ENCODE results near the gene MYO10. TPM values are rescaled to one million over a fixed set of nuclear protein-coding genes. Genes with fewer than 3 reads are reported as not detected.

MYO10 gene
- total and polyA plus RNA-seq, 2 donors (not counting 3 experiments of a cell fraction or from before 2014, with no cell fraction given), result 36.0 to 148 TPM

DNA sequence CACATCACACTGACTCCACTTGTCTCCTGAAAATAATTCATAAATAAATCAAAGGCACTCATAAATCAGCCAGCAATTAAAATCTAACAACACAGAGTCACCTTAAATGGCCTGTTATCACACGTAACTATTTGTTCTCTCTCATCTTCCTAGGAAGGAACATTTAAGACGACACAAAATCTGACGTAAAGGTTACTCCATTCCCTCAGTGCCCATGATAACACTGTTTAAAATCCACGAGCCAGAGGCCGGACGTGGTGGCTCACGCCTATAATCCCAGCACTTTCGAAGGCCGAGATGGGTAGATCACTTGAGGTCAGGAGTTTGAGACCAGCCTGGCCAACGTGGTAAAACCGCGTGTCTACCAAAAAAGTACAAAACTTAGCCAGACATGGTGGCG lies 56.4 kb downstream of the MYO10 start:
- TF ChIP-seq FOS (IDR thresholded peaks at IDR 0.05; ENCODE audit: borderline replicate concordance, insufficient read depth, low read length) (no peak), JUN (IDR thresholded peaks at IDR 0.05; ENCODE audit: borderline replicate concordance, insufficient read depth, insufficient read length, low read depth) (no peak), EZH2 (IDR thresholded peaks at IDR 0.05; ENCODE audit: borderline replicate concordance, low read depth, low read length, severe bottlenecking) (no peak), POLR2A (IDR thresholded peaks at IDR 0.05; ENCODE audit: low read depth, low read length) (no peak), GATA2 (IDR thresholded peaks at IDR 0.05; ENCODE audit: insufficient read depth, insufficient read length, low read depth, low read length) (no peak), MYC (IDR thresholded peaks at IDR 0.05; ENCODE audit: low read depth, low read length) (no peak), POLR2AphosphoS5 (IDR thresholded peaks at IDR 0.05; ENCODE audit: insufficient read depth, low read depth, low read length) (no peak)
- TF ChIP-seq, protein P1, sequence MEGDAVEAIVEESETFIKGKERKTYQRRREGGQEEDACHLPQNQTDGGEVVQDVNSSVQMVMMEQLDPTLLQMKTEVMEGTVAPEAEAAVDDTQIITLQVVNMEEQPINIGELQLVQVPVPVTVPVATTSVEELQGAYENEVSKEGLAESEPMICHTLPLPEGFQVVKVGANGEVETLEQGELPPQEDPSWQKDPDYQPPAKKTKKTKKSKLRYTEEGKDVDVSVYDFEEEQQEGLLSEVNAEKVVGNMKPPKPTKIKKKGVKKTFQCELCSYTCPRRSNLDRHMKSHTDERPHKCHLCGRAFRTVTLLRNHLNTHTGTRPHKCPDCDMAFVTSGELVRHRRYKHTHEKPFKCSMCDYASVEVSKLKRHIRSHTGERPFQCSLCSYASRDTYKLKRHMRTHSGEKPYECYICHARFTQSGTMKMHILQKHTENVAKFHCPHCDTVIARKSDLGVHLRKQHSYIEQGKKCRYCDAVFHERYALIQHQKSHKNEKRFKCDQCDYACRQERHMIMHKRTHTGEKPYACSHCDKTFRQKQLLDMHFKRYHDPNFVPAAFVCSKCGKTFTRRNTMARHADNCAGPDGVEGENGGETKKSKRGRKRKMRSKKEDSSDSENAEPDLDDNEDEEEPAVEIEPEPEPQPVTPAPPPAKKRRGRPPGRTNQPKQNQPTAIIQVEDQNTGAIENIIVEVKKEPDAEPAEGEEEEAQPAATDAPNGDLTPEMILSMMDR (IDR thresholded peaks at IDR 0.05; ENCODE audit: extremely low read depth in 1 of 2, insufficient read depth in 1 of 2, low read depth in 1 of 2, low read length in 2 of 2), result no peak
- TF ChIP-seq, protein P2, sequence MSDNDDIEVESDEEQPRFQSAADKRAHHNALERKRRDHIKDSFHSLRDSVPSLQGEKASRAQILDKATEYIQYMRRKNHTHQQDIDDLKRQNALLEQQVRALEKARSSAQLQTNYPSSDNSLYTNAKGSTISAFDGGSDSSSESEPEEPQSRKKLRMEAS (IDR thresholded peaks at IDR 0.05; ENCODE audit: insufficient read depth, insufficient read length), result no peak
- H3K9me1 ChIP-seq (replicated peaks; ENCODE audit: control insufficient read depth, extremely low read depth, insufficient read depth, low read length), result peaks cover 2% of the 10 kb centered on the region
- peaks cover 7 to 16% of the 10 kb centered on the region in 2 experiments for H3K36me3 ChIP-seq (ENCODE audit: control insufficient read depth in 2 of 2, extremely low read depth in 1 of 2, insufficient read depth in 2 of 2, low read length in 2 of 2)
- intact Hi-C loops (cut with micrococcal nuclease) (no loop called here), dilution Hi-C loops (cut with MboI; ENCODE audit: extremely low pct_ligation_motif_present, low sequenced_read_pairs) (no loop called here)
- no peaks in the 10 kb centered on the region for H3K4me1 ChIP-seq (ENCODE audit: control insufficient read depth, extremely low read depth, insufficient read depth, low read length)
- H3K27ac ChIP-seq (ENCODE audit: insufficient read depth, low read depth, low read length), result no peak overlapping the region
- ChIA-PET POLR2A (no interaction called here), CTCF (interaction anchor here (1.3 kb wide), 1 partner anchor 253 kb away, joined by 4 read pairs; no protein-coding TSS in a partner anchor)
- no TSS peak for BruUV-seq (replicated peaks)
- FAIRE-seq (no peak), DNase-seq (ENCODE audit: low read depth, low spot score) (no peak)
- H3K4me2 ChIP-seq (ENCODE audit: insufficient read depth, low read length), result no peak overlapping the region
- H3K27me3 ChIP-seq (ENCODE audit: control insufficient read depth in 2 of 2, insufficient read depth in 2 of 2, low read length in 2 of 2), result no peaks in the 10 kb centered on the region
- peaks cover 38% of the 10 kb centered on the region for H4K20me1 ChIP-seq (replicated peaks; ENCODE audit: control insufficient read depth, extremely low read depth, insufficient read depth, low read length)
- no peak overlapping the region for H3K9ac ChIP-seq (replicated peaks; ENCODE audit: extremely low read depth, insufficient read depth, low read length)
- no peak overlapping the region for H2AFZ ChIP-seq (ENCODE audit: low read depth, low read length)
- peaks cover 98% of the 10 kb centered on the region for H3K79me2 ChIP-seq (ENCODE audit: control insufficient read depth, insufficient read depth, low read length)
- H3K9me3 ChIP-seq (replicated peaks; ENCODE audit: control insufficient read depth, insufficient read depth, low read length), result no peaks in the 10 kb centered on the region
- no peak overlapping the region for H3K4me3 ChIP-seq (replicated peaks in 1 of 3; ENCODE audit: insufficient read depth in 1 of 3, low read depth in 1 of 3, low read length in 3 of 3)
